Hematopoietic multipotent progenitor cell treated with erythropoietin and hydrocortisone succinate and interleukin-3 and kit ligand, for 6 days (in vitro differentiated cells): ENCODE data around the gene DFFA.
"Not testable (repeated sequence)": the region's sequence is repeated elsewhere in the genome, so short reads cannot be mapped to it uniquely, and the experiment has no call there.

Source experiments
- DNase-seq: peaks from one replicate; pipeline ENCODE4 v3.0.0-alpha.2; 2015

The DFFA gene

GRCh38 chr1:10472220-10473144 is at the start of gene DFFA:
DFFA (minus strand) TSS chr1:10472529; CDS start chr1:10472458, 71 bp downstream.
- peak; percentile 99 for DNase-seq

GRCh38 chr1:10521537-10522157 is 49.3 kb upstream of the DFFA start:
- DNase-seq = no peak

GRCh38 chr1:10520952-10521351 is 48.6 kb upstream of the DFFA start:
- no peak for DNase-seq

- no peak for DNase-seq
Observed at GRCh38 chr1:10520497-10520896, 48.2 kb upstream of the DFFA start.

GRCh38 chr1:10519016-10519417 is 46.7 kb upstream of the DFFA start:
- DNase-seq = no peak

GRCh38 chr1:10517677-10517982 is 45.3 kb upstream of the DFFA start:
- no peak for DNase-seq

GRCh38 chr1:10516925-10517676 is 44.8 kb upstream of the DFFA start:
- DNase-seq = peak; percentile 43

- DNase-seq = no peak
Observed at GRCh38 chr1:10515976-10516750, 43.8 kb upstream of the DFFA start.

- DNase-seq = peak; percentile 59
Observed at GRCh38 chr1:10515301-10515975, 43.1 kb upstream of the DFFA start.

- DNase-seq = peak; percentile 65
Observed at GRCh38 chr1:10514490-10515235, 42.3 kb upstream of the DFFA start.

- DNase-seq = no peak
Observed at GRCh38 chr1:10513199-10513598, 40.9 kb upstream of the DFFA start.

- DNase-seq = no peak
Observed at GRCh38 chr1:10511494-10511885, 39.2 kb upstream of the DFFA start.

GRCh38 chr1:10510520-10511493 is 38.5 kb upstream of the DFFA start:
- DNase-seq = peak; percentile 94

GRCh38 chr1:10509809-10510509 is 37.6 kb upstream of the DFFA start:
- peak; percentile 17 for DNase-seq

GRCh38 chr1:10508511-10508951 is 36.2 kb upstream of the DFFA start:
- no peak for DNase-seq

- peak; percentile 88 for DNase-seq
Observed at GRCh38 chr1:10507111-10507879, 35.0 kb upstream of the DFFA start.

- DNase-seq = no peak
Observed at GRCh38 chr1:10506677-10507047, 34.3 kb upstream of the DFFA start.

- not testable (repeated sequence) for DNase-seq
Observed at GRCh38 chr1:10506046-10506676, 33.8 kb upstream of the DFFA start.
